Epithelial cell of esophagus (primary cell): ENCODE data around the gene ATG5.

Experiments
- DNase-seq: peaks from one replicate; pipeline ENCODE4 v3.0.0; 2010; ENCODE audit warnings: low read depth
- H3K4me3 ChIP-seq: 2 replicates; pipeline ENCODE4 v1.5.1; 2011; ENCODE audit warnings: mild to moderate bottlenecking, low read length, control low read depth
- TF ChIP-seq, protein P1 (sequence below): IDR thresholded peaks from 2 replicates; pipeline ENCODE4 v1.5.1; 2011; ENCODE audit warnings: low read depth, mild to moderate bottlenecking, low read length, control low read depth, inconsistent platforms; ENCODE audit not compliant: insufficient read depth; ENCODE audit errors: missing control alignments

Gene ATG5

DNA sequence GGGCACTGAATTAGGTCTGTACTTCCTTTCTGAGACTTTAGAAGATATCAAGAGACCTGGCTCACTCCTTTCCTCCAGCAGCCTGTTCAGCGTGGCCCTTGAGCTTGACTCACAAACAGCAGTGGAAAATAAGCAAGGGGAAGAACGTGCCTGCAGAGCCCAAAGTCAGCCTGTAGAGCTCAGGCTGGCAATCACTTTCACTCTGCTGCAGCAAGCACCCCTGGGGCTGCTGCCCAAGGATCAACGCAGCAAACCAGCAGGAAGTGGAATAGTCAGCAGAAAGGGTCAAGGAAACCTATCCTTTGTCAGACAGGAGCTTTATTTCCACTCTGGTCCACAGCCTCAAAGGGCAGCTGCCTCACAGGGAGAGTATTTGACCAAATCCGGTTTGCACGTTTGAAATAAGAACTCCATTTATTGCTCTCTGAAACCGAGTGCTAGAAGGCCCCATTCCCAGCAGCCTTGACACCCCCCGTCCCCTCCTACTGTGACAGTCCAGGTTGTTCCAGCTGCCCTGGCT is 162.1 kb downstream of the ATG5 start:
- TF ChIP-seq, protein P1, sequence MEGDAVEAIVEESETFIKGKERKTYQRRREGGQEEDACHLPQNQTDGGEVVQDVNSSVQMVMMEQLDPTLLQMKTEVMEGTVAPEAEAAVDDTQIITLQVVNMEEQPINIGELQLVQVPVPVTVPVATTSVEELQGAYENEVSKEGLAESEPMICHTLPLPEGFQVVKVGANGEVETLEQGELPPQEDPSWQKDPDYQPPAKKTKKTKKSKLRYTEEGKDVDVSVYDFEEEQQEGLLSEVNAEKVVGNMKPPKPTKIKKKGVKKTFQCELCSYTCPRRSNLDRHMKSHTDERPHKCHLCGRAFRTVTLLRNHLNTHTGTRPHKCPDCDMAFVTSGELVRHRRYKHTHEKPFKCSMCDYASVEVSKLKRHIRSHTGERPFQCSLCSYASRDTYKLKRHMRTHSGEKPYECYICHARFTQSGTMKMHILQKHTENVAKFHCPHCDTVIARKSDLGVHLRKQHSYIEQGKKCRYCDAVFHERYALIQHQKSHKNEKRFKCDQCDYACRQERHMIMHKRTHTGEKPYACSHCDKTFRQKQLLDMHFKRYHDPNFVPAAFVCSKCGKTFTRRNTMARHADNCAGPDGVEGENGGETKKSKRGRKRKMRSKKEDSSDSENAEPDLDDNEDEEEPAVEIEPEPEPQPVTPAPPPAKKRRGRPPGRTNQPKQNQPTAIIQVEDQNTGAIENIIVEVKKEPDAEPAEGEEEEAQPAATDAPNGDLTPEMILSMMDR: no peak
- H3K4me3 ChIP-seq: no peak overlapping the region
- DNase-seq: no peak

DNA sequence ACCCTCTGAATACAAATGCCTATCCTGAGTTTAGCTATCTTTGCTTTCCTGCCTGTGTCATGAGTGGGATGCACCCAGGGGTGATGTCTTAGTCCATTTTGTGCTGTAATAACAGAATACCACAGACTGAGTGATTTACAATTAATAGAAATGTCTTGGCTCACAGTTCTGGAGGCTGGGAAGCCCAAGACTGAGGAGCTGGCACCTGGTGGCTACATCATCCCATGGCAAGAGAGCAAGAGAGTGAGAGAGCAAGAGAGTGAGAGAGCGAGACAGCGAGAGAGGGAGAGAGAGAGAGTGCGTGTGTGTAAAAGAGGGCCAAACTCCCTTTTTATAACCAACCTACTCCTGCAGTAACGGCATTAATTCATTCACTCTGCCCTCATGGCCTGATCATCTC is 162.6 kb downstream of the ATG5 start:
- no peak for DNase-seq
- H3K4me3 ChIP-seq: no peak overlapping the region
- TF ChIP-seq, protein P1: no peak

DNA sequence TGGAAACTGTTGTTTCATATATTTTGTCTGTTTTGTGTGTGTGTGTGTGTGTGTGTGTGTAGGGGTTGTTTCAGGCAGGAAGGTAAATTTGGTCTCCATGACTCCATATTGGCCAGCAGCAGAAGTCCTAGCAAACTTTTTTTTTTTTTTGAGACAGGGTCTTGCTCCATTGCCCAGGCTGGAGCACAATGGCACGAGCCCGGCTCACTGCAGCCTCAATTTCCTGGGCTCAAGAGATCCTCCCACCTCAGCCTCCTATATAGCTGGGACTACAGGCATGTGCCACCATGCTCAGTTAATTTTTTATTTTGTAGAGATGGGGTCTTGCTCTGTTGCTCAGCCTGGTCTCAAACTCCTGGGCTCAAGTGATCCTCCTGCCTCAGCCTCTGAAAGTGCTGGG is 163.7 kb downstream of the ATG5 start:
- TF ChIP-seq, protein P1: no peak
- no peak for DNase-seq

DNA sequence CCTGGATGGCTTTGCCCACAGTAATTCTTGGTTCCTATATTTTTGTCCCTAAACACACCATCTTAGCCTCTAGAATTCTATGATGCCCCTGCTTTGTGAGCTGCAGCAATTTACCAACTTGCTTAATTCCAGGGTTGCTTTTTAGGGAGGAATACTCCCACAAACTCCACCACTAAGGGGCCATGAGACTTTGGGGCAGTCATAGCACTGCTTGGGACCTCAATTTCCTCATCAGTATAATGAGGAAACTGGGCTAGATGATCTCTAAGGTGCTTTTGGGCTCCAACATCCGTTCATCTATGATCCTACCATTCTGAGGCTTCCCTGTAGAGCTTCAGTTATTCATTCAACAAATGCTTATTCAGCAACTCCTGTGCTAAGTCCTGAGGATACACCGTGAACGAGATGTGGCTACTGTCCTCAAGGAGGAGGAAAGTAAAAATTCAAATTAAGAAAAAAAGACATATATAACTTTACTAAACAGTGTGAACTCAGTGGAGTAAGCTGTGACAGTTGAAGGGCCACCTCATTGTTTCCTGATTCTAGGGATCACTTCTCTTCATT is 164.2 kb downstream of the ATG5 start:
- H3K4me3 ChIP-seq: no peak overlapping the region
- TF ChIP-seq, protein P1: no peak
- no peak for DNase-seq

More for the DNA sequence above, 163.7 kb downstream of the ATG5 start:
- H3K4me3 ChIP-seq: no peak overlapping the region

DNA sequence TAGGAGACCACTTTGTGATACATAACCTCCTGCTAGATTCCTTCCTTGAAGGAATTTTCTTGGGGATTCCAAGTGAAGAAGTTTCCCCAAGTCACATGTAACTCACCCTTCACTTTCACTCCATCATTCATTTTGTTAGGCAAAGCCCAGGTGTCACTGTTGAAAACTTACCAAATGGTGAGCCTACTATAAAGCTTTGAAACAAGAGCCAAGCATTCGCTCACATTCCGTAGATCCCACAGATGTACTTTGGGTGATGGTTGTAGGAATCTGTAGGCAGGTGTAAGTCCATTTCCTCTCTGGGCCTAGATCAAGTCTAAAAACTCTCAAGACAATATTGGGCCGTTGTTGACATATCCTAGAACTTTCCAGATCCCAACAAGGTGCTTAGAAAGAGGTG is 165.4 kb downstream of the ATG5 start:
- H3K4me3 ChIP-seq: no peak overlapping the region
- TF ChIP-seq, protein P1: no peak
- DNase-seq: no peak

DNA sequence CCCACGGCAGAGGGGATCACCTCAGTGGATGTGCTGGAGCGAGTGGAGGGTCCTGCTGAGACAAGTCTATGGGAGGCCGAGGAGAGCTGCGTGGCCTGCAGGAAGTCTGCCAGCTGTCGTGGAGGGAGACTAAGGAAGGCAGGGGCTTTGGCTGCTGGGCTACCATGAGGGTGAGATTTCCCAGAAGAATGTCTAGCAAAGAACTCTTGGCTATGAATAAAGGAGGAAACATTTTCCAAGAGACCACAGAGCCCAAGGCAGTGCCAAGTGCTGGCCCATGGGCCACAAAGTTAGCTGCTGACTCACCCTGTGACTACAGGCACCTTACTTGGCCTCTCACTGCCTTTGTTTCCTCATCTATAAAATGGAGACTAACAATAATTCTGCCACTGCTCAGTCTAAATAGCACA is 166.0 kb downstream of the ATG5 start:
- DNase-seq: peak; percentile 76
- TF ChIP-seq, protein P1: no peak

DNA sequence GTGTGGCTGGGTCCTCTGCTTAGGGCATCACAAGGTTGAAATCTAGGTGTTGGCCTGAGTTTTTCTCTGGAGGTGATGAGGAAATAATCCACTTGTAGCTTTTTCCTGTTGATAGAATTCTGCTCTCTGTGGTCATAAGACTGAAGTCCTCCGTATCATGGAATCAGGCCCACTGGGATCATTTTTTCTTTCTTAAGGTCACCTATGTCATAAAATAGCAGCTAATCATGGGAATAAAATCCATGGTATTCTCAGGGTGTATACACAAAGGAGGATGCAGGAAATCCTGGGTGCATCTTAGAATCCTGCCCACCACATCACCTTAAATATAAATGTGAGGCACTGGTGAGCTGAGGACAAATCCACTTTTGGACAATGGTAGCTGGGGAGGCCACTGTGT is 166.7 kb downstream of the ATG5 start:
- no peak for DNase-seq
- H3K4me3 ChIP-seq: no peak overlapping the region
- TF ChIP-seq, protein P1: no peak

More for the DNA sequence above, 166.0 kb downstream of the ATG5 start:
- no peak overlapping the region for H3K4me3 ChIP-seq
